ENCODE data around the gene CMC1. TPM values are rescaled to one million over a fixed set of nuclear protein-coding genes. Genes with fewer than 3 reads are reported as not detected.

CMC1 gene
- total RNA-seq, 1 experiment from 2014 or later: 16.5 TPM

DNA sequence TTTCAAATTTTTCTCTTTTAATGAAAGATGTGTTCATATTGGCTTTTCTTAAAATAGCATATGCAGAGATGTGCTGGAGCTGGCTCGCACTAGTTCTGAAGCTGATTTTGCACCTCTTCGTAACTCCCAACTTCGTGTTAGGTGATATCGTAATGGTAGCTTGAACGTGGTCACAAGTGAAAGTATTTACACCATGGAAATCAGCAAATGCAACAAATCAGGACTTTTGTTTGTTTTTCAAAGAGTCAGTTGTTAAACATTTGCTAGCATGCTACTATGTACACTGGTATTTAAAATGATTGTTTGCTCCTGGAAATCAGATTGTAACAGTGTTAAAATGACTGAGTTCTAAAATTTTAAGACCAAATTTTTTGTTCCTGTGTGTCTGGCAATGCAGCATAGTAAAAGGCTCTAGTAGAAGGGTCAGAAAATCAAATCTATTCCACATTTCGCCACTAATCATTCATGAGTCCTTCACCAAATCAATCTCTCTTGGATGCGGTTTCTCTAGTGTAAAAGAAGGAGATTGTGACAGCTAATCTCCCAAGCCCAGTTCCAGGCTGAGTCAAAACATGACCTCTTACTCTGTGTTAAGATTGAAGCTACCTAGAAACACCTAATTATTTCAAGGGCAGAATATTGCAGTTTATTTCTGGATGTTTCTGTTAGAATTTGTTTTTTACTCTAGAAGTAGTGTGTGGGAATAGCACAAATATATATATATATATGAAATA, 34.3 kb upstream of the CMC1 start:
- Histone ChIP-seq H3K18ac (ENCODE audit: insufficient read length, low read depth, low read length) (no peak overlapping the region), H3K79me1 (ENCODE audit: insufficient read depth, low read depth, low read length, poor library complexity, severe bottlenecking) (no peaks in the 10 kb centered on the region), H2BK120ac (ENCODE audit: low read depth, low read length, poor library complexity, severe bottlenecking) (no peak overlapping the region), H3K4me1 (ENCODE audit: insufficient read depth, low read length) (no peaks in the 10 kb centered on the region), H3K9me3 (ENCODE audit: control insufficient read depth, low read depth, low read length) (no peaks in the 10 kb centered on the region), H3K4me2 (ENCODE audit: insufficient read depth, insufficient read length, low read length) (no peak overlapping the region), H3K27me3 (ENCODE audit: insufficient read depth, low read length) (no peaks in the 10 kb centered on the region), H2BK12ac (ENCODE audit: insufficient read length, low read depth, low read length) (no peak overlapping the region), H2AK5ac (ENCODE audit: insufficient read length, low read length) (no peak overlapping the region), H3K14ac (ENCODE audit: insufficient read depth, low read length) (no peak overlapping the region), H3K79me2 (ENCODE audit: insufficient read depth, low read length) (no peaks in the 10 kb centered on the region), H3K9ac (ENCODE audit: extremely low read depth, insufficient read length, low read length) (no peak overlapping the region), H4K8ac (replicated peaks; ENCODE audit: insufficient read length, low read depth, low read length) (no peak overlapping the region), H2AFZ (ENCODE audit: low read length) (no peak overlapping the region), H3T11ph (ENCODE audit: low read length) (no peak overlapping the region), H4K5ac (ENCODE audit: insufficient read length, low read depth, low read length) (no peak overlapping the region), H3K23ac (ENCODE audit: insufficient read length, low read depth, low read length) (no peak overlapping the region), H2BK15ac (ENCODE audit: low read depth, low read length) (no peak overlapping the region), H3K27ac (ENCODE audit: insufficient read length, low read depth, low read length) (no peak overlapping the region), H4K20me1 (ENCODE audit: control insufficient read depth, insufficient read depth, insufficient read length) (no peaks in the 10 kb centered on the region), H3K56ac (ENCODE audit: insufficient read length, low read depth, low read length) (no peak overlapping the region), H2BK5ac (ENCODE audit: insufficient read length, low read length) (no peak overlapping the region), H4K91ac (ENCODE audit: insufficient read length, low read depth, low read length) (no peak overlapping the region), H2BK20ac (ENCODE audit: low read depth, low read length, poor library complexity, severe bottlenecking) (no peak overlapping the region), H3K23me2 (ENCODE audit: insufficient read length, low read depth, low read length, poor library complexity, severe bottlenecking) (no peaks in the 10 kb centered on the region), H3K4ac (ENCODE audit: low read depth, low read length) (no peak overlapping the region)
- Mint-ChIP-seq H3K27ac (no peak overlapping the region), H3K27me3 (ENCODE audit: low read depth) (no peaks in the 10 kb centered on the region), H3K36me3 (ENCODE audit: insufficient read depth in 1 of 3, low read depth in 3 of 3) (no peaks in the 10 kb centered on the region), H3K9me3 (no peaks in the 10 kb centered on the region), H3K4me3 (no peak overlapping the region), H3K4me1 (peaks cover 2 to 5% of the 10 kb centered on the region in 2 experiments; a peak in 3 of 4 replicates)
- no peak for DNase-seq
- no CpG with 5 or more reads among the region's 7 CpGs for WGBS (ENCODE audit: extremely low coverage, insufficient read length, low lambda C conversion rate)
- TF ChIP-seq CTCF (conservative IDR thresholded peaks at IDR 0.05): no peak

Data from H9 (cell line).